ENCODE measurements around the gene HBG2. TPM values are rescaled to one million over a fixed set of nuclear protein-coding genes. Genes with fewer than 3 reads are reported as not detected.

HBG2 gene
- total and polyA plus RNA-seq, 9 of the 15 experiments (the other 6 are each of a cell fraction or from before 2014, with no cell fraction given), result 1,626 to 58,619 (median 10,515) TPM

DNA sequence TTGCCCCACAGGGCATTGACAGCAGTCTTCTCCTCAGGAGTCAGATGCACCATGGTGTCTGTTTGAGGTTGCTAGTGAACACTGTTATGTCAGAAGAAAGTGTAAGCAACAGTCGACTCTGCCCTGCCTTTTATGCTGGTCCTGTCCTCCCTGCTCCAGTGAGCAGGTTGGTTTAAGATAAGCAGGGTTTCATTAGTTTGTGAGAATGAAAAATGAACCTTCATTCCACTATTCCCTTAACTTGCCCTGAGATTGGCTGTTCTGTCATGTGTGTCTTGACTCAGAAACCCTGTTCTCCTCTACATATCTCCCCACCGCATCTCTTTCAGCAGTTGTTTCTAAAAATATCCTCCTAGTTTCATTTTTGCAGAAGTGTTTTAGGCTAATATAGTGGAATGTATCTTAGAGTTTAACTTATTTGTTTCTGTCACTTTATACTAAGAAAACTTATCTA, 20.2 kb downstream of the HBG2 start, which contains the start of gene HBD:
TSS of gene HBD (minus strand) at position 103 of the 454 bp plus-strand sequence. CDS start at position 53, 50 bp downstream.
- peak within 1 kb of the TSS; percentile 63 for H2AFZ ChIP-seq (ENCODE audit: low read depth, low read length)
- ChIA-PET CTCF (ENCODE audit: low intra/inter-chr PET ratio) (interaction anchor here (0.5 kb wide), 1 partner anchor 11 kb away, joined by 3 read pairs; no protein-coding TSS in a partner anchor), POLR2A (interaction anchor here (1.3 kb wide), 1 partner anchor 8 kb away, joined by 10 read pairs; no protein-coding TSS in a partner anchor)
- H4K20me1 ChIP-seq (replicated peaks; ENCODE audit: control insufficient read depth, insufficient read depth, low read length), result no peaks in the 10 kb centered on the region
- H3K27me3 ChIP-seq (ENCODE audit: control insufficient read depth in 2 of 2, insufficient read depth in 2 of 2, low read length in 2 of 2), result no peaks in the 10 kb centered on the region
- H3K9me3 ChIP-seq (replicated peaks; ENCODE audit: control insufficient read depth, insufficient read depth, low read depth, low read length), result no peaks in the 10 kb centered on the region
- H3K9ac ChIP-seq (ENCODE audit: insufficient read depth in 1 of 2, low read depth in 2 of 2, low read length in 2 of 2), result peak within 1 kb of the TSS; percentile 30 to 82; a peak in 2 of 4 replicates
- peak within 1 kb of the TSS; percentile 67 for H3K4me2 ChIP-seq (ENCODE audit: insufficient read depth, low read length)
- no peaks in the 10 kb centered on the region for H3K9me1 ChIP-seq (ENCODE audit: control insufficient read depth, insufficient read depth, low read length)
- BruUV-seq (replicated peaks), result no TSS peak
- H3K36me3 ChIP-seq (ENCODE audit: control insufficient read depth, insufficient read depth, low read length), result no peaks in the 10 kb centered on the region; the same call in 2 of the 3 replicates
- FAIRE-seq, result peak; percentile 93
- peak within 1 kb of the TSS; percentile 52 for H3K27ac ChIP-seq (ENCODE audit: extremely low read depth, low read depth, low read length)
- peak; percentile 88 for ATAC-seq
- DNase-seq (ENCODE audit: extremely low read depth in 1 of 4, low spot score in 3 of 4), result peak in 2 of 4 experiments; percentile 77 to 84
- in situ Hi-C loops (cut with MboI) (no loop called here), intact Hi-C loops (cut with micrococcal nuclease) (no loop called here)
- peaks cover under 1% of the 10 kb centered on the region; the same call in 1 of the 3 replicates for H3K79me2 ChIP-seq (ENCODE audit: control insufficient read depth, insufficient read depth, low read length)
- no peak within 1 kb of the TSS for H3K4me3 ChIP-seq
- peaks cover 11 to 40% of the 10 kb centered on the region in 2 experiments for H3K4me1 ChIP-seq (replicated peaks in 1 of 2; ENCODE audit: control insufficient read depth in 2 of 2, insufficient read depth in 2 of 2, low read length in 2 of 2)
- WGBS (ENCODE audit: insufficient coverage, low coverage, missing lambda C conversion rate), result 7% methylated on average over 2 of the region's 2 CpGs
- TF ChIP-seq ARID1B (IDR thresholded peaks at IDR 0.05), result peak; percentile 75
- no peak for TF ChIP-seq ZNF140 (CRISPR knock-in tag; IDR thresholded peaks at IDR 0.05)
- no peak for TF ChIP-seq ZNF583 (CRISPR knock-in tag; IDR thresholded peaks at IDR 0.05)
- no peak for TF ChIP-seq ZNF408 (CRISPR knock-in tag; IDR thresholded peaks at IDR 0.05; ENCODE audit: low read depth)
- no peak for TF ChIP-seq SIRT6 (IDR thresholded peaks at IDR 0.05; ENCODE audit: low read depth, low read length)
- no peak for TF ChIP-seq PURB (CRISPR knock-in tag; IDR thresholded peaks at IDR 0.05; ENCODE audit: low read depth)
- TF ChIP-seq BRD9 (IDR thresholded peaks at IDR 0.05; ENCODE audit: low read depth, partially characterized antibody), result no peak
- TF ChIP-seq CXXC5 (CRISPR knock-in tag; IDR thresholded peaks at IDR 0.05), result peak; percentile 48; the same call in 1 of the 2 replicates
- no peak for TF ChIP-seq ZZZ3 (IDR thresholded peaks at IDR 0.05)
- no peak for TF ChIP-seq ZNF197 (CRISPR knock-in tag; IDR thresholded peaks at IDR 0.05; ENCODE audit: low read depth)
- TF ChIP-seq CBFA2T2 (conservative IDR thresholded peaks at IDR 0.05), result no peak; the same call in 1 of the 2 replicates
- no peak for TF ChIP-seq GTF2A2 (tag; IDR thresholded peaks at IDR 0.05)
- no peak; the same call in 1 of the 2 replicates for TF ChIP-seq KAT7 (CRISPR knock-in tag; IDR thresholded peaks at IDR 0.05; ENCODE audit: borderline replicate concordance)
- TF ChIP-seq ZC3H4 (CRISPR knock-in tag; IDR thresholded peaks at IDR 0.05; ENCODE audit: borderline replicate concordance), result no peak
- no peak for TF ChIP-seq THRAP3 (IDR thresholded peaks at IDR 0.05; ENCODE audit: borderline replicate concordance)
- TF ChIP-seq ZBED1 (IDR thresholded peaks at IDR 0.05), result no peak
- TF ChIP-seq MYNN (IDR thresholded peaks at IDR 0.05), result no peak
- no peak for TF ChIP-seq MYNN (CRISPR knock-in tag; IDR thresholded peaks at IDR 0.05)
- TF ChIP-seq RREB1 (CRISPR knock-in tag; IDR thresholded peaks at IDR 0.05), result no peak
- no peak for TF ChIP-seq COPS2 (conservative IDR thresholded peaks at IDR 0.05)
- no peak for TF ChIP-seq TFAM (CRISPR knock-in tag; conservative IDR thresholded peaks at IDR 0.05)
